ENCODE measurements around the gene ACOXL. TPM values are rescaled to one million over a fixed set of nuclear protein-coding genes. Genes with fewer than 3 reads are reported as not detected.
A peak's percentile ranks its signal among the peaks of the same experiment; 100 is the strongest.

The ACOXL gene
- total RNA-seq, 4 donors from 2014 or later, result 1.2 to 10.6 (median 2.1) TPM

- DNase-seq, result peak; percentile 77 to 84
- H3K27me3 ChIP-seq, result no peaks in the 10 kb centered on the region
- H3K4me1 ChIP-seq, result peaks cover 7 to 8% of the 10 kb centered on the region in 2 donors
- WGBS, 2 donors, result 27% methylated on average over 3 of the region's 3 CpGs
- TF ChIP-seq CTCF (IDR thresholded peaks at IDR 0.05) (peak in 1 of 6 experiments; percentile 1), POLR2A (IDR thresholded peaks at IDR 0.05) (no peak)
- no peaks in the 10 kb centered on the region for H3K36me3 ChIP-seq
- peak overlapping the region in 2 of 3 donors; percentile 18 to 78 for H3K27ac ChIP-seq
- intact Hi-C loops (cut with DNase I), result no loop called here
- H3K4me3 ChIP-seq (replicated peaks in 1 of 3), result no peak overlapping the region
- H3K9me3 ChIP-seq, result no peaks in the 10 kb centered on the region
Measured at GRCh38 chr2:110955556-110955955, 223.2 kb downstream of the ACOXL start.

GRCh38 chr2:110957293-110957692 lies 224.9 kb downstream of the ACOXL start:
- no peak overlapping the region for H3K4me3 ChIP-seq (replicated peaks in 1 of 3)
- 80 to 88% methylated on average over 5 of the region's 5 CpGs for WGBS, 2 donors
- peaks cover 8 to 16% of the 10 kb centered on the region in 2 donors for H3K4me1 ChIP-seq
- peak overlapping the region in 1 of 3 donors; percentile 78 for H3K27ac ChIP-seq
- DNase-seq, result no peak
- no peaks in the 10 kb centered on the region for H3K36me3 ChIP-seq
- H3K9me3 ChIP-seq, result no peaks in the 10 kb centered on the region
- H3K27me3 ChIP-seq, result no peaks in the 10 kb centered on the region
- intact Hi-C loops (cut with DNase I), result no loop called here
- no peak for TF ChIP-seq POLR2A (IDR thresholded peaks at IDR 0.05)
- TF ChIP-seq CTCF (IDR thresholded peaks at IDR 0.05), result no peak

- Histone ChIP-seq H3K9me3 (no peaks in the 10 kb centered on the region), H3K4me3 (replicated peaks in 1 of 3) (no peak overlapping the region), H3K27ac (no peak overlapping the region), H3K36me3 (no peaks in the 10 kb centered on the region), H3K27me3 (no peaks in the 10 kb centered on the region), H3K4me1 (peaks cover 8 to 16% of the 10 kb centered on the region in 2 donors)
- TF ChIP-seq CTCF (IDR thresholded peaks at IDR 0.05), result no peak
- no peak for TF ChIP-seq POLR2A (IDR thresholded peaks at IDR 0.05)
- intact Hi-C loops (cut with DNase I), result no loop called here
- 84 to 93% methylated on average over 5 to 6 of the region's 6 CpGs for WGBS, 2 donors
- DNase-seq, result no peak
Measured at GRCh38 chr2:110958346-110959119, 226.2 kb downstream of the ACOXL start.

GRCh38 chr2:110959198-110959597 lies 226.8 kb downstream of the ACOXL start:
- Histone ChIP-seq H3K4me3 (replicated peaks in 1 of 3) (no peak overlapping the region), H3K27ac (no peak overlapping the region), H3K4me1 (peaks cover 8 to 16% of the 10 kb centered on the region in 2 donors), H3K27me3 (no peaks in the 10 kb centered on the region), H3K9me3 (no peaks in the 10 kb centered on the region), H3K36me3 (no peaks in the 10 kb centered on the region)
- intact Hi-C loops (cut with DNase I), result no loop called here
- no peak for TF ChIP-seq POLR2A (IDR thresholded peaks at IDR 0.05)
- no peak for TF ChIP-seq CTCF (IDR thresholded peaks at IDR 0.05)
- no peak for DNase-seq
- 63 to 67% methylated on average over 7 of the region's 7 CpGs for WGBS, 2 donors

- peaks cover 5 to 11% of the 10 kb centered on the region in 2 donors for H3K4me1 ChIP-seq
- no peaks in the 10 kb centered on the region for H3K27me3 ChIP-seq
- H3K36me3 ChIP-seq, result no peaks in the 10 kb centered on the region
- TF ChIP-seq POLR2A (IDR thresholded peaks at IDR 0.05), result no peak
- no peak for TF ChIP-seq CTCF (IDR thresholded peaks at IDR 0.05)
- intact Hi-C loops (cut with DNase I), result no loop called here
- peak overlapping the region in 1 of 3 donors; percentile 8 for H3K27ac ChIP-seq
- H3K4me3 ChIP-seq (replicated peaks in 1 of 3), result no peak overlapping the region
- WGBS, 2 donors, result 82 to 84% methylated on average over 10 of the region's 10 CpGs
- DNase-seq, result no peak
- no peaks in the 10 kb centered on the region for H3K9me3 ChIP-seq
Measured at GRCh38 chr2:110960281-110960680, 227.9 kb downstream of the ACOXL start.
